ENCODE results near the gene FNDC1.

- no peak for TF ChIP-seq MXI1 (IDR thresholded peaks at IDR 0.05; ENCODE audit: low read depth, low read length)
- no peak for TF ChIP-seq RCOR1 (conservative IDR thresholded peaks at IDR 0.05; ENCODE audit: low read depth, low read length)
- no peak for TF ChIP-seq POLR2A (IDR thresholded peaks at IDR 0.05; ENCODE audit: low read depth, low read length)
- TF ChIP-seq BCL11A (IDR thresholded peaks at IDR 0.05; ENCODE audit: low read depth, low read length), result no peak
- no peak for TF ChIP-seq SMC3 (IDR thresholded peaks at IDR 0.05; ENCODE audit: borderline replicate concordance, low read length)
- TF ChIP-seq SMARCA5 (IDR thresholded peaks at IDR 0.05), result no peak
- no peak for TF ChIP-seq EZH2 (IDR thresholded peaks at IDR 0.05; ENCODE audit: borderline replicate concordance, control insufficient read depth, low read depth, low read length)
- no peak for TF ChIP-seq KDM1A (IDR thresholded peaks at IDR 0.05; ENCODE audit: borderline replicate concordance)
Observed at GRCh38 chr6:159201336-159201735, 32.1 kb downstream of the FNDC1 start.
